SK-N-SH (cell line): Measurements from ENCODE around the gene AGTRAP.

Experiments
- EP300 ChIP-seq, 2 experiments: IDR thresholded peaks; 2 replicates each; pipeline versions ENCODE4 v1.4.0 to v1.6.1; 2012; ENCODE audit warnings: borderline replicate concordance in 1 of 2, low read depth in 1 of 2, low read length in 1 of 2
- RCOR1 ChIP-seq: fragments of 150-350 bp; IDR thresholded peaks from 2 replicates; pipeline ENCODE4 v1.6.1; 2017; ENCODE audit warnings: antibody characterized with exemption, low read length
- TF ChIP-seq, protein P1 (sequence below): fragments of 200-600 bp; sonication (generic); IDR thresholded peaks from 2 replicates; pipeline ENCODE4 v1.6.1; 2017; ENCODE audit warnings: antibody characterized with exemption, mild to moderate bottlenecking, moderate library complexity
- TF ChIP-seq, protein P2 (sequence below): fragments of 150-350 bp; IDR thresholded peaks from 2 replicates; pipeline ENCODE4 v1.6.1; 2016; ENCODE audit warnings: mild to moderate bottlenecking, low read depth, low read length

DNA sequence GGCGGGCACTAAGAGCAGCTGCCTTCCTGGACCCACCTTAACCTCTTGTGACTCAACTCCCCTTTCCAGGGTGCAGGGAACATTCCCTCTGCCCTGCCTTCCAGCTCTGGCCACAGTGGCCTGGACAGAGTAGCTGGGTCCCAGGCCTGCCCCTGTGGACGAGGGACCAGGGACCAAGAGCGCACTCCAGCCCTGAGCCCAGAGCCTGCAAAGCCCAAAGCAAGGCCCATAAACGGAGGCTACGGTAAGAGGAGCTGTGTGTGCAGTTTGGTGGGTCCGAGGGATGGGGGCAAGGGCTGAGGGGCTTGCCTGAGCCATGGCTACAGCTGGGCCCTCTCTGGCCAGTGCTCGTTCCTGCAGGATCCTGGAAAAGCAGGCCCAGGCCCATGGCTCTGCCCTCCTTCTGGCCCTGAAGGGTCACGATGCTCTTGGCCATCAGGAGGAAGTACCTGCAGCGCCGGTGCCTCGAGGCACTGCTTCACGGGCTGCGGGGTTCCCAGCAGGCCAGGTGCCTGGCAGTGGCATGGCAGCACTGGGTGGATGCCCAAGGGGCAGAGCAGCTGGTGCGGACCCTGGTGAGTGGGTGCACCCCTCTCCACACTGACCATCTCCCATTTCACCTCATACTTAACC lies 52.0 kb downstream of the AGTRAP start:
- TF ChIP-seq, protein P1, sequence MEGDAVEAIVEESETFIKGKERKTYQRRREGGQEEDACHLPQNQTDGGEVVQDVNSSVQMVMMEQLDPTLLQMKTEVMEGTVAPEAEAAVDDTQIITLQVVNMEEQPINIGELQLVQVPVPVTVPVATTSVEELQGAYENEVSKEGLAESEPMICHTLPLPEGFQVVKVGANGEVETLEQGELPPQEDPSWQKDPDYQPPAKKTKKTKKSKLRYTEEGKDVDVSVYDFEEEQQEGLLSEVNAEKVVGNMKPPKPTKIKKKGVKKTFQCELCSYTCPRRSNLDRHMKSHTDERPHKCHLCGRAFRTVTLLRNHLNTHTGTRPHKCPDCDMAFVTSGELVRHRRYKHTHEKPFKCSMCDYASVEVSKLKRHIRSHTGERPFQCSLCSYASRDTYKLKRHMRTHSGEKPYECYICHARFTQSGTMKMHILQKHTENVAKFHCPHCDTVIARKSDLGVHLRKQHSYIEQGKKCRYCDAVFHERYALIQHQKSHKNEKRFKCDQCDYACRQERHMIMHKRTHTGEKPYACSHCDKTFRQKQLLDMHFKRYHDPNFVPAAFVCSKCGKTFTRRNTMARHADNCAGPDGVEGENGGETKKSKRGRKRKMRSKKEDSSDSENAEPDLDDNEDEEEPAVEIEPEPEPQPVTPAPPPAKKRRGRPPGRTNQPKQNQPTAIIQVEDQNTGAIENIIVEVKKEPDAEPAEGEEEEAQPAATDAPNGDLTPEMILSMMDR, result no peak
- TF ChIP-seq, protein P2, sequence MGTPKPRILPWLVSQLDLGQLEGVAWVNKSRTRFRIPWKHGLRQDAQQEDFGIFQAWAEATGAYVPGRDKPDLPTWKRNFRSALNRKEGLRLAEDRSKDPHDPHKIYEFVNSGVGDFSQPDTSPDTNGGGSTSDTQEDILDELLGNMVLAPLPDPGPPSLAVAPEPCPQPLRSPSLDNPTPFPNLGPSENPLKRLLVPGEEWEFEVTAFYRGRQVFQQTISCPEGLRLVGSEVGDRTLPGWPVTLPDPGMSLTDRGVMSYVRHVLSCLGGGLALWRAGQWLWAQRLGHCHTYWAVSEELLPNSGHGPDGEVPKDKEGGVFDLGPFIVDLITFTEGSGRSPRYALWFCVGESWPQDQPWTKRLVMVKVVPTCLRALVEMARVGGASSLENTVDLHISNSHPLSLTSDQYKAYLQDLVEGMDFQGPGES, result no peak
- TF ChIP-seq EP300 (IDR thresholded peaks at IDR 0.05; ENCODE audit: borderline replicate concordance in 1 of 2, low read depth in 1 of 2, low read length in 1 of 2), result no peak
- no peak for TF ChIP-seq RCOR1
